ENCODE measurements around the gene OR51B4. TPM values are rescaled to one million over a fixed set of nuclear protein-coding genes. Genes with fewer than 3 reads are reported as not detected.

Gene OR51B4
- total and polyA plus RNA-seq, 9 of the 15 experiments (the other 6 are each of a cell fraction or from before 2014, with no cell fraction given): 17.1 to 64.6 (median 39.9) TPM

DNA sequence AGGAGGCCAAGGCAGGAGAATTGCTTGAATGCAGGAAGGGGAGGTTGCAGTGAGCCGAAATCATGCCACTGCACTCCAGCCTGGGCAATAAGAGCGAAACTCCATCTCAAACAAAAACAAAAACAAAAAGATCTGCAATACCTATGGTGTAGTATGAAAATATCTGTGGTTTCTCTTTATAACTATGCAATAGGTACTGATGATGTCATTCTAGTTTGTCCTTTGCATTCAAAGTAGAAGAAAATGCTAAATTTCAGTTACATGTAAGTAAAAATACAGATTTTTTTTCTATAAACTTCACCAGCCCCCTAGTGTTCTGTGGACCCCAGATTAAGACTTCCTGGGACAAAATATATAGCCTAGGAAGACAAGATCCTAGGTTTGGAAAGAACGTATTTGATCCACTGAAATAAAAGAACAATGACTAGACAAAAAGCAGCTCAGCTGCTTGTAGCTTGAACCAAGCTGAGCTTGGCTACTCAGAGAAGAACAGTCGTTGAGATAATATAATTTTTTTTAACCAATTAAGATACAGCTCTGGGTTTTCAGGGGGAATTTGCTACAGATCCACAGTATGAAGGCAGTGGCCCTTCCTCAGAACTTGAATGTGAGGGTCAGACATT lies 29.2 kb downstream of the OR51B4 start (continued):
- TF ChIP-seq, protein P1, sequence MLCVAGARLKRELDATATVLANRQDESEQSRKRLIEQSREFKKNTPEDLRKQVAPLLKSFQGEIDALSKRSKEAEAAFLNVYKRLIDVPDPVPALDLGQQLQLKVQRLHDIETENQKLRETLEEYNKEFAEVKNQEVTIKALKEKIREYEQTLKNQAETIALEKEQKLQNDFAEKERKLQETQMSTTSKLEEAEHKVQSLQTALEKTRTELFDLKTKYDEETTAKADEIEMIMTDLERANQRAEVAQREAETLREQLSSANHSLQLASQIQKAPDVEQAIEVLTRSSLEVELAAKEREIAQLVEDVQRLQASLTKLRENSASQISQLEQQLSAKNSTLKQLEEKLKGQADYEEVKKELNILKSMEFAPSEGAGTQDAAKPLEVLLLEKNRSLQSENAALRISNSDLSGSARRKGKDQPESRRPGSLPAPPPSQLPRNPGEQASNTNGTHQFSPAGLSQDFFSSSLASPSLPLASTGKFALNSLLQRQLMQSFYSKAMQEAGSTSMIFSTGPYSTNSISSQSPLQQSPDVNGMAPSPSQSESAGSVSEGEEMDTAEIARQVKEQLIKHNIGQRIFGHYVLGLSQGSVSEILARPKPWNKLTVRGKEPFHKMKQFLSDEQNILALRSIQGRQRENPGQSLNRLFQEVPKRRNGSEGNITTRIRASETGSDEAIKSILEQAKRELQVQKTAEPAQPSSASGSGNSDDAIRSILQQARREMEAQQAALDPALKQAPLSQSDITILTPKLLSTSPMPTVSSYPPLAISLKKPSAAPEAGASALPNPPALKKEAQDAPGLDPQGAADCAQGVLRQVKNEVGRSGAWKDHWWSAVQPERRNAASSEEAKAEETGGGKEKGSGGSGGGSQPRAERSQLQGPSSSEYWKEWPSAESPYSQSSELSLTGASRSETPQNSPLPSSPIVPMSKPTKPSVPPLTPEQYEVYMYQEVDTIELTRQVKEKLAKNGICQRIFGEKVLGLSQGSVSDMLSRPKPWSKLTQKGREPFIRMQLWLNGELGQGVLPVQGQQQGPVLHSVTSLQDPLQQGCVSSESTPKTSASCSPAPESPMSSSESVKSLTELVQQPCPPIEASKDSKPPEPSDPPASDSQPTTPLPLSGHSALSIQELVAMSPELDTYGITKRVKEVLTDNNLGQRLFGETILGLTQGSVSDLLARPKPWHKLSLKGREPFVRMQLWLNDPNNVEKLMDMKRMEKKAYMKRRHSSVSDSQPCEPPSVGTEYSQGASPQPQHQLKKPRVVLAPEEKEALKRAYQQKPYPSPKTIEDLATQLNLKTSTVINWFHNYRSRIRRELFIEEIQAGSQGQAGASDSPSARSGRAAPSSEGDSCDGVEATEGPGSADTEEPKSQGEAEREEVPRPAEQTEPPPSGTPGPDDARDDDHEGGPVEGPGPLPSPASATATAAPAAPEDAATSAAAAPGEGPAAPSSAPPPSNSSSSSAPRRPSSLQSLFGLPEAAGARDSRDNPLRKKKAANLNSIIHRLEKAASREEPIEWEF (CRISPR knock-in tag; IDR thresholded peaks at IDR 0.05): 0 out of 2 replicates have a peak, but pooled peaks have one; percentile 42
- TF ChIP-seq TBP (optimal IDR thresholded peaks at IDR 0.05; ENCODE audit: low read depth, low read length) (no peak), CEBPB (tag; IDR thresholded peaks at IDR 0.05) (peak; percentile 39; the same call in 1 of the 2 replicates), ZNF75A (CRISPR knock-in tag; IDR thresholded peaks at IDR 0.05) (no peak)

DNA sequence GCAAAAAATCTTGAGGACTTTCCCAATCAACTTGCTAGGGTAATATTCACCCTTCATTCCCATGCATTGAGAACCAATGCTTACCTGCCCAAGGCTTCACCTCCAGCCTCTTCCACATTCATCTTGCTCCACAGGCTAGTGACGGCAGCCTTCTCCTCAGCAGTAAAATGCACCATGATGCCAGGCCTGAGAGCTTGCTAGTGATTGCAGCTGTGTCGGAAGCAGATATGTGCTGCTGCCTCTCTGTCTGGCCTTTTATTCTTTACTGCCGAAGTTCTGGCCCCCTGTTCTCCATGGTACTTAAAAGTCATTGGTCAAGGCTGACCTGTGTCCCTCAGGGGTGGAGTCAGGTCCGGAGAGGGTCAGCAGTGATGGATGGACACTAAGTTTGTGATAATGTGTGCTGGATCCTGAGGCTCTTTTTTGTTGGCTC lies 32.0 kb downstream of the OR51B4 start, which contains the start of gene HBE1:
HBE1 (minus strand) TSS at position 231 of the 433 bp plus-strand sequence; CDS start at position 176, 55 bp downstream.
- peak; percentile 87 for FAIRE-seq
- intact Hi-C loops (cut with micrococcal nuclease): no loop called here
- WGBS (ENCODE audit: insufficient coverage, low coverage, missing lambda C conversion rate): 43% methylated on average over 4 of the region's 4 CpGs
- no peak for TF ChIP-seq SRSF9 (IDR thresholded peaks at IDR 0.05; ENCODE audit: borderline replicate concordance, low read depth, low read length)
- no peak for TF ChIP-seq ZNF668 (CRISPR knock-in tag; IDR thresholded peaks at IDR 0.05)
- peak; percentile 44 for TF ChIP-seq TCF3 (CRISPR knock-in tag; IDR thresholded peaks at IDR 0.05)
- peak; percentile 54 for TF ChIP-seq TAF1 (IDR thresholded peaks at IDR 0.05; ENCODE audit: control insufficient read depth, extremely low read depth, insufficient read depth, low read length, severe bottlenecking)
- TF ChIP-seq NFE2 (IDR thresholded peaks at IDR 0.05; ENCODE audit: low read depth): no peak
- no peak for TF ChIP-seq SIRT6 (IDR thresholded peaks at IDR 0.05; ENCODE audit: low read depth, low read length)
- TF ChIP-seq, protein P2, sequence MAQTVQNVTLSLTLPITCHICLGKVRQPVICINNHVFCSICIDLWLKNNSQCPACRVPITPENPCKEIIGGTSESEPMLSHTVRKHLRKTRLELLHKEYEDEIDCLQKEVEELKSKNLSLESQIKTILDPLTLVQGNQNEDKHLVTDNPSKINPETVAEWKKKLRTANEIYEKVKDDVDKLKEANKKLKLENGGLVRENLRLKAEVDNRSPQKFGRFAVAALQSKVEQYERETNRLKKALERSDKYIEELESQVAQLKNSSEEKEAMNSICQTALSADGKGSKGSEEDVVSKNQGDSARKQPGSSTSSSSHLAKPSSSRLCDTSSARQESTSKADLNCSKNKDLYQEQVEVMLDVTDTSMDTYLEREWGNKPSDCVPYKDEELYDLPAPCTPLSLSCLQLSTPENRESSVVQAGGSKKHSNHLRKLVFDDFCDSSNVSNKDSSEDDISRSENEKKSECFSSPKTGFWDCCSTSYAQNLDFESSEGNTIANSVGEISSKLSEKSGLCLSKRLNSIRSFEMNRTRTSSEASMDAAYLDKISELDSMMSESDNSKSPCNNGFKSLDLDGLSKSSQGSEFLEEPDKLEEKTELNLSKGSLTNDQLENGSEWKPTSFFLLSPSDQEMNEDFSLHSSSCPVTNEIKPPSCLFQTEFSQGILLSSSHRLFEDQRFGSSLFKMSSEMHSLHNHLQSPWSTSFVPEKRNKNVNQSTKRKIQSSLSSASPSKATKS (CRISPR knock-in tag; IDR thresholded peaks at IDR 0.05): no peak
- TF ChIP-seq HNRNPL (IDR thresholded peaks at IDR 0.05; ENCODE audit: low read depth, low read length): no peak
- TF ChIP-seq SMAD1 (IDR thresholded peaks at IDR 0.05; ENCODE audit: low read depth, low read length, partially characterized antibody): peak; percentile 51
- no peak for TF ChIP-seq PHB2 (IDR thresholded peaks at IDR 0.05; ENCODE audit: low read depth)
- peak; percentile 94 for TF ChIP-seq TBP (optimal IDR thresholded peaks at IDR 0.05; ENCODE audit: low read depth, low read length)

More for the DNA sequence above, 32.0 kb downstream of the OR51B4 start, which contains the start of gene HBE1:
- peak within 1 kb of the TSS; percentile 14; the same call in 1 of the 2 replicates for H2AFZ ChIP-seq (ENCODE audit: low read depth, low read length)
- H3K4me2 ChIP-seq (ENCODE audit: insufficient read depth, low read length): peak within 1 kb of the TSS; percentile 83
- H3K9me1 ChIP-seq (ENCODE audit: control insufficient read depth, insufficient read depth, low read length): no peaks in the 10 kb centered on the region
- ATAC-seq (peak; percentile 81), DNase-seq (ENCODE audit: extremely low read depth in 1 of 4, low spot score in 3 of 4) (peak; percentile 37 to 85 (median 56))
- H4K20me1 ChIP-seq (replicated peaks; ENCODE audit: control insufficient read depth, insufficient read depth, low read length): no peaks in the 10 kb centered on the region
- H3K36me3 ChIP-seq (ENCODE audit: control insufficient read depth, insufficient read depth, low read length): peaks cover 32% of the 10 kb centered on the region
- H3K9ac ChIP-seq (ENCODE audit: insufficient read depth in 1 of 2, low read depth in 2 of 2, low read length in 2 of 2): peak within 1 kb of the TSS; percentile 64 to 75; a peak in 3 of 4 replicates
- no peaks in the 10 kb centered on the region for H3K9me3 ChIP-seq (replicated peaks; ENCODE audit: control insufficient read depth, insufficient read depth, low read depth, low read length)
- H3K27ac ChIP-seq (ENCODE audit: extremely low read depth, low read depth, low read length): peak within 1 kb of the TSS; percentile 59
- peak within 1 kb of the TSS; percentile 30 for H3K4me3 ChIP-seq
- H3K4me1 ChIP-seq (replicated peaks in 1 of 2; ENCODE audit: control insufficient read depth in 2 of 2, insufficient read depth in 2 of 2, low read length in 2 of 2): peaks cover 15 to 49% of the 10 kb centered on the region in 2 experiments
- BruUV-seq (replicated peaks): no TSS peak
- in situ Hi-C loops (cut with MboI): no loop called here
- no peaks in the 10 kb centered on the region for H3K27me3 ChIP-seq (ENCODE audit: control insufficient read depth in 2 of 2, insufficient read depth in 2 of 2, low read length in 2 of 2)
- CTCF ChIA-PET (ENCODE audit: low intra/inter-chr PET ratio): no interaction called here
- POLR2A ChIA-PET: interaction anchor here (0.8 to 5.0 kb wide), 12 partner anchors 9 to 140 kb away, joined by 3 to 55 read pairs (median 4); no protein-coding TSS in a partner anchor
- peaks cover 57% of the 10 kb centered on the region for H3K79me2 ChIP-seq (ENCODE audit: control insufficient read depth, insufficient read depth, low read length)
